Lung (tissue), 12 donors: Measurements from ENCODE around the gene FGFR4. TPM values are rescaled to one million over a fixed set of nuclear protein-coding genes. Genes with fewer than 3 reads are reported as not detected.

Experiments
- ATAC-seq: fragments of 200-7000 bp; cut with Tn5 transposase; one replicate; pipeline ENCODE4 v1.9.1; 2020; ENCODE audit warnings: moderate number of reproducible peaks; ENCODE audit not compliant: insufficient read depth, low FRiP score
- DNase-seq, 3 donors: peaks; one replicate each; pipeline ENCODE4 v3.0.0-alpha.2; 2013 to 2017
- H3K27ac ChIP-seq, 2 donors: one replicate each; pipeline ENCODE4 v1.5.1; 2013; ENCODE audit warnings: mild to moderate bottlenecking in 2 of 2, moderate library complexity in 2 of 2, control low read depth in 1 of 2, inconsistent platforms in 1 of 2, low read depth in 1 of 2, low read length in 1 of 2
- H3K27me3 ChIP-seq, 3 donors: one replicate each; pipeline ENCODE4 v1.5.1; 2013; ENCODE audit warnings: low read length in 2 of 3; ENCODE audit not compliant: control insufficient read depth in 3 of 3, insufficient read depth in 3 of 3
- H3K36me3 ChIP-seq, 4 donors: one replicate each; pipeline ENCODE4 v1.5.1; 2013; ENCODE audit warnings: low read length in 4 of 4, mild to moderate bottlenecking in 1 of 4, moderate library complexity in 1 of 4; ENCODE audit not compliant: control insufficient read depth in 4 of 4, insufficient read depth in 4 of 4
- H3K4me1 ChIP-seq, 5 donors: one replicate each; pipeline ENCODE4 v1.5.1; 2013; ENCODE audit warnings: low read length in 5 of 5, mild to moderate bottlenecking in 2 of 5, moderate library complexity in 1 of 5; ENCODE audit not compliant: control insufficient read depth in 5 of 5, insufficient read depth in 5 of 5
- H3K4me3 ChIP-seq: one replicate; pipeline ENCODE4 v1.5.1; 2013; ENCODE audit warnings: mild to moderate bottlenecking, control low read depth, moderate library complexity
- H3K9ac ChIP-seq, 2 donors: one replicate each; pipeline ENCODE4 v1.5.1; 2013; ENCODE audit warnings: low read length in 2 of 2, control low read depth in 1 of 2; ENCODE audit not compliant: insufficient read depth in 1 of 2
- H3K9me3 ChIP-seq, 4 donors: one replicate each; pipeline ENCODE4 v1.5.1; 2013; ENCODE audit warnings: low read length in 3 of 4, mild to moderate bottlenecking in 1 of 4, moderate library complexity in 1 of 4; ENCODE audit not compliant: control insufficient read depth in 4 of 4, insufficient read depth in 3 of 4
- CTCF ChIP-seq: IDR thresholded peaks from 2 replicates; pipeline ENCODE4 v1.5.1; 2012; ENCODE audit warnings: mild to moderate bottlenecking; ENCODE audit errors: control extremely low read depth, extremely low read depth
- WGBS, 2 donors: extraction: QIAGEN DNeasy Blood & Tissue Kit; methylation state at CpG; one replicate each; pipeline ENCODE4 v1.1.7; 2013; 5-methylcytosine and 5-hydroxymethylcytosine counted together
- polyA plus RNA-seq, 2 donors: library from polyadenylated mRNA; stranded (reverse); fragments of 200-250 nt; gene quantifications; one replicate each; pipeline ENCODE4 v1.2.1, GENCODE V29; 2013
- total RNA-seq, 2 donors: library from RNA; depleted of rRNA in 1 of 2; stranded (reverse); fragments of >200 nt in 1 of 2; gene quantifications; one replicate each; pipeline ENCODE4 v1.2.1, GENCODE V29; 2014 to 2021
- donor health status: control.
- donor health status: control.
- donor health status: Bipolar disorder and iron deficiency.
- donor health status: healthy.
- donor health status: DM: yes; HTN: yes; CAD: no.

Gene FGFR4
- total and polyA plus RNA-seq, 4 donors: 20.9 to 106 (median 43.8) TPM

DNA sequence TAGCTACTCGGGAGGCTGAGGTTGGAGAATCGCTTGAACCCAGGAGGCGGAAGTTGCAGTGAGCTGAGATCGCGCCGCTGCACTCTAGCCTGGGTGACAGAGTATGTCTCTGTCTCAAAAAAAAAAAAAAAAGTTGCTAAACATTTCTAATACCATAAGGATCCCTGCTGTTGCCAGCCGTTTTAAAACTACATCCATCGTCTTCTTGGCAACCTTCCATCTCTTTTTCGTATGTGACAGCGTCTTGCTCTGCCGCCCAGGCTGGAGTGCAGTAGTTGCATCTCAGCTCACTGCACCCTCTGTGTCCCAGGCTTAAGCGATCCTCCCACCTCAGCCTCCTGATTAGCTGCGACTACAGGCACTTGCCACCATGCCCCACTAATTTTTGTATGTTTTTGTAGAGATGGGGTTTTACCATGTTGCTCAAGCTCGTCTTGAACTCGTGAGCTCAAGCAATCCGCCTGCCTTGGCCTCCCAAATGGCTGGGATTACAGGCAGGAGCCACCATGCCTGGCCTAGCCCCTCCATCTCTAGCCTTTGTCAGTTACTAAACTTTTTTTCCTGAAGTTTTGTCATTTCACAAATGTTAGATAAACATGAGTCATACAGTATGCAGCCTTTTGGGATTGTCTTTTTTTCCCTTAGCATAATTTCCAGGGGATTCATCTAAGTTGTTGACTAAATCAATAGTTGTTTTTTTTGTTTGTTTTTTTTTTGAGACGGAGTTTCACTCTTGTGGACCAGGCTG lies 60.4 kb downstream of the FGFR4 start:
- no peaks in the 10 kb centered on the region for H3K9me3 ChIP-seq
- H3K4me3 ChIP-seq: no peak overlapping the region
- peaks cover 0 to 6% (median 0%) of the 10 kb centered on the region in 5 donors for H3K4me1 ChIP-seq
- WGBS, 2 donors: 86 to 88% methylated on average over 17 of the region's 17 CpGs
- TF ChIP-seq CTCF: no peak
- H3K36me3 ChIP-seq: peaks cover 8 to 23% (median 15%) of the 10 kb centered on the region in 4 donors
- ATAC-seq (no peak), DNase-seq (peak; percentile 55 to 85 (median 74))
- H3K27ac ChIP-seq: peak overlapping the region in 1 of 2 donors; percentile 24
- H3K9ac ChIP-seq: no peak overlapping the region
- H3K27me3 ChIP-seq: no peaks in the 10 kb centered on the region

Other genes starting within 250 kb of the FGFR4 start
- gene HK3, start 187.6 kb upstream of the FGFR4 start, total RNA-seq: 100 to 1,000 TPM in 1 of 2 donors, 1 to 10 TPM in 1; 9.2 to 111 TPM
- 100 to 1,000 TPM in 1 of 2 donors, 10 to 100 TPM in 1; 56.1 to 260 TPM for gene HK3, start 187.6 kb upstream of the FGFR4 start, polyA plus RNA-seq
- gene UIMC1, start 80.1 kb upstream of the FGFR4 start, total RNA-seq: 10 to 100 TPM; 33.9 to 50.8 TPM
- 10 to 100 TPM; 21.6 to 21.9 TPM for gene UIMC1, start 80.1 kb upstream of the FGFR4 start, polyA plus RNA-seq
- 10 to 100 TPM; 12.1 to 31.5 TPM for gene ZNF346, start 64.2 kb upstream of the FGFR4 start, total RNA-seq
- gene ZNF346, start 64.2 kb upstream of the FGFR4 start, polyA plus RNA-seq: 1 to 10 TPM; 6.6 to 7.0 TPM
- gene NSD1, start 46.9 kb downstream of the FGFR4 start, total RNA-seq: 10 to 100 TPM; 74.3 to 81.7 TPM
- gene NSD1, start 46.9 kb downstream of the FGFR4 start, polyA plus RNA-seq: 10 to 100 TPM in 1 of 2 donors, 1 to 10 TPM in 1; 8.0 to 12.1 TPM
- 10 to 100 TPM; 25.9 to 29.5 TPM for gene RAB24, start 216.8 kb downstream of the FGFR4 start, total RNA-seq
- 10 to 100 TPM; 55.4 to 76.6 TPM for gene RAB24, start 216.8 kb downstream of the FGFR4 start, polyA plus RNA-seq
- 100 to 1,000 TPM in 1 of 2 donors, 10 to 100 TPM in 1; 43.3 to 134 TPM for gene PRELID1, start 216.9 kb downstream of the FGFR4 start, total RNA-seq
- 100 to 1,000 TPM; 133 to 236 TPM for gene PRELID1, start 216.9 kb downstream of the FGFR4 start, polyA plus RNA-seq
- 1 to 10 TPM; 7.4 to 8.4 TPM for gene MXD3, start 225.0 kb downstream of the FGFR4 start, total RNA-seq
- gene MXD3, start 225.0 kb downstream of the FGFR4 start, polyA plus RNA-seq: 10 to 100 TPM; 17.5 to 29.0 TPM